ENCODE data around the gene SYTL3. TPM values are rescaled to one million over a fixed set of nuclear protein-coding genes. Genes with fewer than 3 reads are reported as not detected.

Gene SYTL3
- total and polyA plus RNA-seq, 2 experiments from 2014 or later = 0.07 TPM; not detected in 1

- TF ChIP-seq NANOG (IDR thresholded peaks at IDR 0.05; ENCODE audit: borderline replicate concordance) = no peak
- Mint-ChIP-seq H3K9me3 (no peaks in the 10 kb centered on the region), H3K4me3 (peak overlapping the region; percentile 18), H3K27me3 (ENCODE audit: insufficient read depth, low read depth, poor library complexity) (peaks cover 12% of the 10 kb centered on the region), H3K36me3 (ENCODE audit: low read depth) (peaks cover 19% of the 10 kb centered on the region; the same call in 2 of the 3 replicates), H3K4me1 (peaks cover 85% of the 10 kb centered on the region), H3K27ac (peak overlapping the region; percentile 18)
- Histone ChIP-seq H3F3A (replicated peaks; ENCODE audit: low read depth) (0 out of 2 replicates have a peak, but pooled peaks cover 10% of the 10 kb centered on the region), H3K4me2 (peak overlapping the region; percentile 69), H4K20me1 (replicated peaks; ENCODE audit: insufficient read depth) (peaks cover 78% of the 10 kb centered on the region), H3K4me1 (ENCODE audit: insufficient read depth) (peaks cover 85% of the 10 kb centered on the region), H3K9me2 (ENCODE audit: insufficient read depth) (no peaks in the 10 kb centered on the region), H3K27me3 (ENCODE audit: insufficient read depth) (no peaks in the 10 kb centered on the region), H2AFZ (no peak overlapping the region), H3K79me2 (replicated peaks; ENCODE audit: insufficient read depth) (peaks cover 99% of the 10 kb centered on the region), H3K27ac (ENCODE audit: low read depth) (peak overlapping the region; percentile 75), H3K36me3 (ENCODE audit: insufficient read depth) (no peaks in the 10 kb centered on the region), H3K4me3 (peak overlapping the region; percentile 7; the same call in 1 of the 2 replicates)
- DNase-seq (ENCODE audit: low spot score) = peak; percentile 43
- no peak for ATAC-seq
These were observed 153.9 kb downstream of the SYTL3 start for GRCh38 chr6:158803733-158804143.

DNA sequence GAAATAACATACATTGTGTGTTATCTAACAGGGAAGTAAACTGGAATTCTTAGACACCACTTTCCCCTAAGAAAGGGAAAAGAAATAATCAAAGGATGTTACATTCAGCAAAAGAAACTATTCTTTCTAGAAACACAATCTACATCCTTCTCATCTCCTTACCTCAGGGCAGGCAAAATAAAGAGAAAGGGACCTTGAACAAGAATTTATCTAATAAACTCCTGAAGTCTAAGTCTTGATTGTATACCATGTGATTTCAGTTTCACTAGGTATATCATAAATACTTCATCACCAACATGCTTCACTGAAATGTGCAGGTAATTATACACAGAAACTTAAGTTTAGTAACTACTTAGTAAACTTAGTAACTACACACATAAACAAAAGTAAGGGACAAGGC, 154.4 kb downstream of the SYTL3 start:
- peaks cover 85% of the 10 kb centered on the region for H3K4me1 ChIP-seq (ENCODE audit: insufficient read depth)
- peaks cover 99% of the 10 kb centered on the region for H3K79me2 ChIP-seq (replicated peaks; ENCODE audit: insufficient read depth)
- H3K4me2 ChIP-seq = peak overlapping the region; percentile 69
- Mint-ChIP-seq H3K27me3 (ENCODE audit: insufficient read depth, low read depth, poor library complexity) (peaks cover 12% of the 10 kb centered on the region), H3K36me3 (ENCODE audit: low read depth) (peaks cover 23% of the 10 kb centered on the region; the same call in 2 of the 3 replicates), H3K4me1 (peaks cover 85% of the 10 kb centered on the region), H3K27ac (peak overlapping the region; percentile 18), H3K9me3 (no peaks in the 10 kb centered on the region), H3K4me3 (peak overlapping the region; percentile 18; the same call in 1 of the 3 replicates)
- 0 out of 2 replicates have a peak, but pooled peaks cover 10% of the 10 kb centered on the region for H3F3A ChIP-seq (replicated peaks; ENCODE audit: low read depth)
- no peaks in the 10 kb centered on the region for H3K27me3 ChIP-seq (ENCODE audit: insufficient read depth)
- H4K20me1 ChIP-seq (replicated peaks; ENCODE audit: insufficient read depth) = peaks cover 78% of the 10 kb centered on the region
- H3K36me3 ChIP-seq (ENCODE audit: insufficient read depth) = no peaks in the 10 kb centered on the region
- H2AFZ ChIP-seq = no peak overlapping the region
- ATAC-seq (no peak), DNase-seq (ENCODE audit: low spot score) (no peak)
- H3K27ac ChIP-seq (ENCODE audit: low read depth) = peak overlapping the region; percentile 75
- peak overlapping the region; percentile 7; the same call in 1 of the 2 replicates for H3K4me3 ChIP-seq
- no peaks in the 10 kb centered on the region for H3K9me2 ChIP-seq (ENCODE audit: insufficient read depth)
- TF ChIP-seq POLR2AphosphoS5 (IDR thresholded peaks at IDR 0.05; ENCODE audit: low read depth) (no peak), EZH2 (IDR thresholded peaks at IDR 0.05; ENCODE audit: low read depth, unreplicated experiment) (no peak), ZNF331 (CRISPR knock-in tag; IDR thresholded peaks at IDR 0.05; ENCODE audit: low read depth) (no peak), EZH2phosphoT487 (IDR thresholded peaks at IDR 0.05; ENCODE audit: unreplicated experiment) (no peak), CREB1 (CRISPR knock-in tag; IDR thresholded peaks at IDR 0.05; ENCODE audit: low read depth) (no peak), ETS1 (IDR thresholded peaks at IDR 0.05) (no peak), ZNF114 (CRISPR knock-in tag; IDR thresholded peaks at IDR 0.05) (no peak)
- TF ChIP-seq, protein P1, sequence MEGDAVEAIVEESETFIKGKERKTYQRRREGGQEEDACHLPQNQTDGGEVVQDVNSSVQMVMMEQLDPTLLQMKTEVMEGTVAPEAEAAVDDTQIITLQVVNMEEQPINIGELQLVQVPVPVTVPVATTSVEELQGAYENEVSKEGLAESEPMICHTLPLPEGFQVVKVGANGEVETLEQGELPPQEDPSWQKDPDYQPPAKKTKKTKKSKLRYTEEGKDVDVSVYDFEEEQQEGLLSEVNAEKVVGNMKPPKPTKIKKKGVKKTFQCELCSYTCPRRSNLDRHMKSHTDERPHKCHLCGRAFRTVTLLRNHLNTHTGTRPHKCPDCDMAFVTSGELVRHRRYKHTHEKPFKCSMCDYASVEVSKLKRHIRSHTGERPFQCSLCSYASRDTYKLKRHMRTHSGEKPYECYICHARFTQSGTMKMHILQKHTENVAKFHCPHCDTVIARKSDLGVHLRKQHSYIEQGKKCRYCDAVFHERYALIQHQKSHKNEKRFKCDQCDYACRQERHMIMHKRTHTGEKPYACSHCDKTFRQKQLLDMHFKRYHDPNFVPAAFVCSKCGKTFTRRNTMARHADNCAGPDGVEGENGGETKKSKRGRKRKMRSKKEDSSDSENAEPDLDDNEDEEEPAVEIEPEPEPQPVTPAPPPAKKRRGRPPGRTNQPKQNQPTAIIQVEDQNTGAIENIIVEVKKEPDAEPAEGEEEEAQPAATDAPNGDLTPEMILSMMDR (conservative IDR thresholded peaks at IDR 0.05; ENCODE audit: low read depth in 2 of 2) = no peak
- TF ChIP-seq, protein P2, sequence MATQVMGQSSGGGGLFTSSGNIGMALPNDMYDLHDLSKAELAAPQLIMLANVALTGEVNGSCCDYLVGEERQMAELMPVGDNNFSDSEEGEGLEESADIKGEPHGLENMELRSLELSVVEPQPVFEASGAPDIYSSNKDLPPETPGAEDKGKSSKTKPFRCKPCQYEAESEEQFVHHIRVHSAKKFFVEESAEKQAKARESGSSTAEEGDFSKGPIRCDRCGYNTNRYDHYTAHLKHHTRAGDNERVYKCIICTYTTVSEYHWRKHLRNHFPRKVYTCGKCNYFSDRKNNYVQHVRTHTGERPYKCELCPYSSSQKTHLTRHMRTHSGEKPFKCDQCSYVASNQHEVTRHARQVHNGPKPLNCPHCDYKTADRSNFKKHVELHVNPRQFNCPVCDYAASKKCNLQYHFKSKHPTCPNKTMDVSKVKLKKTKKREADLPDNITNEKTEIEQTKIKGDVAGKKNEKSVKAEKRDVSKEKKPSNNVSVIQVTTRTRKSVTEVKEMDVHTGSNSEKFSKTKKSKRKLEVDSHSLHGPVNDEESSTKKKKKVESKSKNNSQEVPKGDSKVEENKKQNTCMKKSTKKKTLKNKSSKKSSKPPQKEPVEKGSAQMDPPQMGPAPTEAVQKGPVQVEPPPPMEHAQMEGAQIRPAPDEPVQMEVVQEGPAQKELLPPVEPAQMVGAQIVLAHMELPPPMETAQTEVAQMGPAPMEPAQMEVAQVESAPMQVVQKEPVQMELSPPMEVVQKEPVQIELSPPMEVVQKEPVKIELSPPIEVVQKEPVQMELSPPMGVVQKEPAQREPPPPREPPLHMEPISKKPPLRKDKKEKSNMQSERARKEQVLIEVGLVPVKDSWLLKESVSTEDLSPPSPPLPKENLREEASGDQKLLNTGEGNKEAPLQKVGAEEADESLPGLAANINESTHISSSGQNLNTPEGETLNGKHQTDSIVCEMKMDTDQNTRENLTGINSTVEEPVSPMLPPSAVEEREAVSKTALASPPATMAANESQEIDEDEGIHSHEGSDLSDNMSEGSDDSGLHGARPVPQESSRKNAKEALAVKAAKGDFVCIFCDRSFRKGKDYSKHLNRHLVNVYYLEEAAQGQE (IDR thresholded peaks at IDR 0.05; ENCODE audit: unreplicated experiment) = no peak
